NCI-H187 treated with DMSO at 0.1 percent for 48 hours (cell line): ENCODE results near the gene PPARGC1A.

Source experiments
- DNase-seq: peaks from one replicate; lab custom pipeline; 2025; lab: John Stamatoyannopoulos, UW

Gene PPARGC1A

GRCh38 chr4:23838131-23838530 lies 51.7 kb downstream of the PPARGC1A start:
- no peak for DNase-seq

- DNase-seq, result no peak
These were observed 52.5 kb downstream of the PPARGC1A start for GRCh38 chr4:23837371-23837770.

GRCh38 chr4:23835774-23836478 lies 53.9 kb downstream of the PPARGC1A start:
- DNase-seq, result no peak

GRCh38 chr4:23828779-23829178 lies 61.1 kb downstream of the PPARGC1A start:
- peak; percentile 75 for DNase-seq

GRCh38 chr4:23828020-23828715 lies 61.7 kb downstream of the PPARGC1A start:
- no peak for DNase-seq

GRCh38 chr4:23822181-23822580 lies 67.7 kb downstream of the PPARGC1A start:
- DNase-seq, result no peak

- peak; percentile 79 for DNase-seq
These were observed 70.8 kb downstream of the PPARGC1A start for GRCh38 chr4:23819041-23819511.

GRCh38 chr4:23818097-23818885 lies 71.6 kb downstream of the PPARGC1A start:
- DNase-seq, result peak; percentile 91

GRCh38 chr4:23814996-23815660 lies 74.7 kb downstream of the PPARGC1A start:
- no peak for DNase-seq

- DNase-seq, result no peak
These were observed 75.3 kb downstream of the PPARGC1A start for GRCh38 chr4:23814587-23814986.

- no peak for DNase-seq
These were observed 78.7 kb downstream of the PPARGC1A start for GRCh38 chr4:23811161-23811560.

GRCh38 chr4:23805450-23805851 lies 84.4 kb downstream of the PPARGC1A start:
- no peak for DNase-seq

- DNase-seq, result no peak
These were observed 100.1 kb downstream of the PPARGC1A start for GRCh38 chr4:23789762-23790161.

- no peak for DNase-seq
These were observed 101.4 kb downstream of the PPARGC1A start for GRCh38 chr4:23788460-23788859.

- no peak for DNase-seq
These were observed 101.8 kb downstream of the PPARGC1A start for GRCh38 chr4:23788027-23788426.

GRCh38 chr4:23782778-23783437 lies 106.9 kb downstream of the PPARGC1A start:
- DNase-seq, result no peak

- DNase-seq, result no peak
These were observed 110.0 kb downstream of the PPARGC1A start for GRCh38 chr4:23779839-23780238.

GRCh38 chr4:23779422-23779821 lies 110.4 kb downstream of the PPARGC1A start:
- no peak for DNase-seq

GRCh38 chr4:23775694-23776093 lies 114.2 kb downstream of the PPARGC1A start:
- DNase-seq, result no peak

- DNase-seq, result no peak
These were observed 114.9 kb downstream of the PPARGC1A start for GRCh38 chr4:23774909-23775308.

GRCh38 chr4:23773884-23774636 lies 115.8 kb downstream of the PPARGC1A start:
- no peak for DNase-seq
